HCT116 (cell line): Measurements from ENCODE around the gene DBNDD2. TPM values are rescaled to one million over a fixed set of nuclear protein-coding genes. Genes with fewer than 3 reads are reported as not detected.

ENCODE experiments used
- ATAC-seq: fragments of 200-7000 bp; cut with Tn5 transposase; 2 replicates; pipeline ENCODE4 v1.9.1; 2020; ENCODE audit warnings: mild to moderate bottlenecking, moderate library complexity
- BruUV-seq: library from RNA; stranded (reverse); fragments of 400-500 nt; replicated peaks from 2 replicates; lab custom pipeline; 2021; lab: Mats Ljungman, UMichigan
- CTCF ChIA-PET: fragments of 300-600 bp; sonication (Branson Sonifier 250); formaldehyde crosslinking; loops from one replicate; lab custom pipeline; 2021; ENCODE audit warnings: antibody characterized with exemption; lab: Charles Lee
- POLR2A ChIA-PET: fragments of 300-600, 350-600 bp; sonication (Branson Sonifier 250); formaldehyde crosslinking; loops from one replicate; lab custom pipeline; 2021; ENCODE audit warnings: antibody characterized with exemption; lab: Charles Lee
- RAD21 ChIA-PET, 2 experiments: fragments of 300-600 bp; sonication (Branson Sonifier 250); formaldehyde crosslinking; loops; one replicate each; lab custom pipeline; 2023; ENCODE audit warnings: low total read pairs in 2 of 2; ENCODE audit not compliant: uncharacterized antibody in 2 of 2, unreplicated experiment in 2 of 2, low non-redundant PET in 1 of 2; lab: Charles Lee
- DNase-seq: peaks from one replicate; pipeline ENCODE4 v3.0.0-alpha.2; 2010; ENCODE audit warnings: low read depth, low spot score
- H2AFZ ChIP-seq: fragments of 200-600 bp; shearing (Covaris generic), sonication (generic); 2 replicates; pipeline ENCODE4 v1.6.1; 2017; ENCODE audit warnings: low read depth, mixed run types, mixed read lengths, antibody characterized with exemption, low read length; ENCODE audit not compliant: poor library complexity, severe bottlenecking
- H3K27ac ChIP-seq: 2 replicates; pipeline ENCODE4 v1.5.1; 2012; ENCODE audit warnings: low read depth, low read length
- H3K27me3 ChIP-seq: fragments of 200-600 bp; sonication (generic); 2 replicates; pipeline ENCODE4 v1.6.1; 2016; ENCODE audit warnings: mixed run types, low read length, mixed read lengths; ENCODE audit not compliant: insufficient read depth
- H3K36me3 ChIP-seq, 2 experiments: fragments of 200-500 bp in 1 of 2; fragments of 200-600 bp in 1 of 2; sonication (Bioruptor generic) in 1 of 2; sonication (generic) in 1 of 2; 2 replicates each; pipeline versions ENCODE4 v1.5.1 to v1.6.1; 2014 to 2016; ENCODE audit warnings: low read length in 2 of 2, inconsistent platforms in 1 of 2, mixed read lengths in 1 of 2, mixed run types in 1 of 2; ENCODE audit not compliant: insufficient read depth in 2 of 2, control insufficient read depth in 1 of 2
- H3K4me1 ChIP-seq, 2 experiments: fragments of 200-600 bp in 1 of 2; sonication (generic) in 1 of 2; 2 replicates each; pipeline versions ENCODE4 v1.5.1 to v1.6.1; 2012 to 2017; ENCODE audit warnings: low read length in 2 of 2, inconsistent platforms in 1 of 2, mild to moderate bottlenecking in 1 of 2, mixed read lengths in 1 of 2, mixed run types in 1 of 2, moderate library complexity in 1 of 2; ENCODE audit not compliant: insufficient read depth in 2 of 2, control insufficient read depth in 1 of 2
- H3K4me2 ChIP-seq: fragments of 200-600 bp; sonication (generic); 2 replicates; pipeline ENCODE4 v1.6.1; 2017; ENCODE audit warnings: mixed run types, low read length, mixed read lengths
- H3K4me3 ChIP-seq, 2 experiments: fragments of 200-600 bp in 1 of 2; sonication (generic) in 1 of 2; replicated peaks in 1 of 2; 2 replicates each; pipeline ENCODE4 v1.5.1; 2011 to 2016; ENCODE audit warnings: low read length in 2 of 2, control low read depth in 1 of 2, low read depth in 1 of 2, mild to moderate bottlenecking in 1 of 2, mixed read lengths in 1 of 2, mixed run types in 1 of 2
- H3K79me2 ChIP-seq: fragments of 200-600 bp; sonication (generic); 2 replicates; pipeline ENCODE4 v1.6.1; 2017; ENCODE audit warnings: mild to moderate bottlenecking, mixed run types, low read length, moderate library complexity, mixed read lengths; ENCODE audit not compliant: insufficient read depth
- H3K9ac ChIP-seq: fragments of 200-600 bp; sonication (generic); 2 replicates; pipeline ENCODE4 v1.6.1; 2016; ENCODE audit warnings: low read length, mixed read lengths
- H3K9me2 ChIP-seq: fragments of 200-600 bp; sonication (generic), shearing (Covaris generic); 2 replicates; pipeline ENCODE4 v1.6.1; 2017; ENCODE audit warnings: mixed run types, mild to moderate bottlenecking, moderate library complexity; ENCODE audit not compliant: insufficient read depth
- H3K9me3 ChIP-seq, 2 experiments: fragments of 200-500 bp in 1 of 2; fragments of 200-600 bp in 1 of 2; sonication (Bioruptor generic) in 1 of 2; sonication (generic) in 1 of 2; 2 replicates each; pipeline ENCODE4 v1.6.1; 2014 to 2017; ENCODE audit warnings: low read length in 2 of 2, mixed read lengths in 2 of 2, inconsistent platforms in 1 of 2, low read depth in 1 of 2, mild to moderate bottlenecking in 1 of 2, mixed run types in 1 of 2, moderate library complexity in 1 of 2; ENCODE audit not compliant: control insufficient read depth in 1 of 2, insufficient read depth in 1 of 2
- H4K20me1 ChIP-seq: fragments of 200-600 bp; sonication (generic), shearing (Covaris generic); 2 replicates; pipeline ENCODE4 v1.6.1; 2017; ENCODE audit warnings: mixed run types, mild to moderate bottlenecking, moderate library complexity; ENCODE audit not compliant: insufficient read depth
- ELF1 ChIP-seq: IDR thresholded peaks from 2 replicates; pipeline ENCODE4 v1.6.1; 2012; ENCODE audit warnings: low read depth, borderline replicate concordance
- EZH2 ChIP-seq: fragments of 200-600 bp; sonication (generic); IDR thresholded peaks from 2 replicates; pipeline ENCODE4 v1.6.1; 2017; ENCODE audit warnings: antibody characterized with exemption, mixed run types
- JUND ChIP-seq: IDR thresholded peaks from 2 replicates; pipeline ENCODE4 v1.6.1; 2012
- POLR2AphosphoS5 ChIP-seq: IDR thresholded peaks from 2 replicates; pipeline ENCODE4 v1.6.1; 2011; ENCODE audit warnings: mild to moderate bottlenecking, low read depth, low read length, moderate library complexity
- RAD21 ChIP-seq: IDR thresholded peaks from 2 replicates; pipeline ENCODE4 v1.6.1; 2012; ENCODE audit warnings: low read depth, mild to moderate bottlenecking
- SIN3A ChIP-seq: IDR thresholded peaks from 2 replicates; pipeline ENCODE4 v1.6.1; 2012; ENCODE audit warnings: low read depth
- SP1 ChIP-seq: IDR thresholded peaks from 2 replicates; pipeline ENCODE4 v1.6.1; 2012; ENCODE audit warnings: low read depth
- SRF ChIP-seq: IDR thresholded peaks from 2 replicates; pipeline ENCODE4 v1.6.1; 2012; ENCODE audit warnings: low read depth
- TCF7L2 ChIP-seq: IDR thresholded peaks from 2 replicates; pipeline ENCODE4 v1.7.0; 2011; ENCODE audit warnings: borderline replicate concordance, inconsistent platforms; ENCODE audit not compliant: insufficient read depth, insufficient read length; ENCODE audit errors: extremely low read depth
- intact Hi-C: fragments of 100-400 bp; cut with micrococcal nuclease; formaldehyde crosslinking; loops from 2 replicates; pipeline ENCODE4 v1.10.0; 2022
- total RNA-seq: library from RNA; stranded (reverse); gene quantifications from one replicate; pipeline ENCODE4 v1.2.1, GENCODE V29; 2021; ENCODE audit not compliant: unreplicated experiment
- TF ChIP-seq, protein P1 (sequence below), 3 experiments: fragments of 200-600 bp in 1 of 3; sonication (generic) in 1 of 3; IDR thresholded peaks in 2 of 3; conservative IDR thresholded peaks in 1 of 3; 2 replicates each; pipeline ENCODE4 v1.5.1; 2012 to 2017; ENCODE audit warnings: low read depth in 2 of 3, low read length in 2 of 3, antibody characterized with exemption in 1 of 3, borderline replicate concordance in 1 of 3, control low read depth in 1 of 3, mild to moderate bottlenecking in 1 of 3, mixed read lengths in 1 of 3, mixed run types in 1 of 3, moderate library complexity in 1 of 3; ENCODE audit not compliant: insufficient read depth in 1 of 3
- TF ChIP-seq, protein P2 (sequence below): IDR thresholded peaks from 2 replicates; pipeline ENCODE4 v1.6.1; 2012
- TF ChIP-seq, protein P3 (sequence below): IDR thresholded peaks from 2 replicates; pipeline ENCODE4 v1.6.1; 2011; ENCODE audit warnings: mild to moderate bottlenecking, low read length, moderate library complexity; ENCODE audit not compliant: insufficient replicate concordance; ENCODE audit errors: extremely low read depth

The DBNDD2 gene
- total RNA-seq, 1 experiment from 2014 or later, result 44.2 TPM

DNA sequence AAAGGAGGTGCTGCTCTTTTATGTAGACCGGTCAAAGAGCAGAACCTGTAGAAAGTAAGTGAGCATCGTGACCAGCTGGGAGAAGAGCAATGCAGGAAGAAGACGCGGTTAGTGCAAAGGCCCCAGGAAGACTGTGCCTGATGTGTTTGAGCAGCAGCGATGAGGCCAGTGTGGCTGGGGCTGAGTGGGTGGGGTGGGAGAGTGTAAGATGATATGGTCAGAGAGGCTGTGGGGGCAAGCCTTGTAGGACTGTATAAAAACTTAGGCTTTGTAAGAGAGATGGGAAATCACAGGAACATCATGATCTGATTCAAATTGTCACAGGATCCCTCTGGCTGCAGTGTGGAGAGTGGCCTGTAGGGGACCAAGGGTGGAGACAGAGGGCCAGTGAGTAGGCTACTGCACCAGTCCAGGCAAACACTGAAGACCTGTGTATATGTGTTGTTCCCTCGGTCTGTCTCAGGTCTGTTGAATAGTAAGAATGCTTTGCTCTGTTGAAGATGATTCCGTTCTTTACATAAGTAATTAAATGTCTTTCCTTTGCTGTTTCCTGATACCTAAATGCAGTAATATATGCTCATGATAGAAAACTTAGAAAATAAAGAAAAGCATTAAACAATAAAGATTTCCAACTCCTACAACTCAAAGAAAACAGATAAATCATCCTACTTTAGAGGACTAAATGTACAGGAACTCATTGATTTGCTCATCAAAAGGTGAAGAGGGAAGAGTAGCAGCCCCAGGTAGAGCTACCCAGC, 37.9 kb downstream of the DBNDD2 start:
- POLR2A ChIA-PET, result no interaction called here
- H3K9me2 ChIP-seq, result no peaks in the 10 kb centered on the region
- DNase-seq, result peak; percentile 45
- ATAC-seq, result peak; percentile 94
- BruUV-seq, result no TSS peak
- H3K27ac ChIP-seq, result no peak overlapping the region
- no peak overlapping the region for H2AFZ ChIP-seq
- H3K9ac ChIP-seq, result no peak overlapping the region
- CTCF ChIA-PET, result interaction anchor here (0.7 to 4.4 kb wide), 8 partner anchors 9 to 325 kb away, joined by 3 to 27 read pairs (median 4); partner anchors contain the start of gene SYS1
- no peaks in the 10 kb centered on the region for H3K79me2 ChIP-seq
- H3K9me3 ChIP-seq, result no peaks in the 10 kb centered on the region
- H3K4me3 ChIP-seq, result no peak overlapping the region
- no peaks in the 10 kb centered on the region for H4K20me1 ChIP-seq
- intact Hi-C loops, result no loop called here
- no peaks in the 10 kb centered on the region; a peak in 1 of 4 replicates for H3K4me1 ChIP-seq
- TF ChIP-seq SIN3A (no peak), TCF7L2 (no peak), ELF1 (no peak), EZH2 (no peak), SRF (no peak), JUND (no peak), POLR2AphosphoS5 (no peak), RAD21 (0 out of 2 replicates have a peak, but pooled peaks have one; percentile 19), SP1 (no peak)
- TF ChIP-seq, protein P1, sequence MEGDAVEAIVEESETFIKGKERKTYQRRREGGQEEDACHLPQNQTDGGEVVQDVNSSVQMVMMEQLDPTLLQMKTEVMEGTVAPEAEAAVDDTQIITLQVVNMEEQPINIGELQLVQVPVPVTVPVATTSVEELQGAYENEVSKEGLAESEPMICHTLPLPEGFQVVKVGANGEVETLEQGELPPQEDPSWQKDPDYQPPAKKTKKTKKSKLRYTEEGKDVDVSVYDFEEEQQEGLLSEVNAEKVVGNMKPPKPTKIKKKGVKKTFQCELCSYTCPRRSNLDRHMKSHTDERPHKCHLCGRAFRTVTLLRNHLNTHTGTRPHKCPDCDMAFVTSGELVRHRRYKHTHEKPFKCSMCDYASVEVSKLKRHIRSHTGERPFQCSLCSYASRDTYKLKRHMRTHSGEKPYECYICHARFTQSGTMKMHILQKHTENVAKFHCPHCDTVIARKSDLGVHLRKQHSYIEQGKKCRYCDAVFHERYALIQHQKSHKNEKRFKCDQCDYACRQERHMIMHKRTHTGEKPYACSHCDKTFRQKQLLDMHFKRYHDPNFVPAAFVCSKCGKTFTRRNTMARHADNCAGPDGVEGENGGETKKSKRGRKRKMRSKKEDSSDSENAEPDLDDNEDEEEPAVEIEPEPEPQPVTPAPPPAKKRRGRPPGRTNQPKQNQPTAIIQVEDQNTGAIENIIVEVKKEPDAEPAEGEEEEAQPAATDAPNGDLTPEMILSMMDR (IDR thresholded peaks at IDR 0.05 in 2 of 3, conservative IDR thresholded peaks at IDR 0.05 in 1 of 3; ENCODE audit: borderline replicate concordance in 1 of 3, insufficient read depth in 1 of 3, low read depth in 2 of 3, low read length in 2 of 3), result peak; percentile 21 to 91 (median 78); a peak in 5 of 6 replicates
- TF ChIP-seq, protein P2, sequence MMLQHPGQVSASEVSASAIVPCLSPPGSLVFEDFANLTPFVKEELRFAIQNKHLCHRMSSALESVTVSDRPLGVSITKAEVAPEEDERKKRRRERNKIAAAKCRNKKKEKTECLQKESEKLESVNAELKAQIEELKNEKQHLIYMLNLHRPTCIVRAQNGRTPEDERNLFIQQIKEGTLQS, result no peak
- TF ChIP-seq, protein P3, sequence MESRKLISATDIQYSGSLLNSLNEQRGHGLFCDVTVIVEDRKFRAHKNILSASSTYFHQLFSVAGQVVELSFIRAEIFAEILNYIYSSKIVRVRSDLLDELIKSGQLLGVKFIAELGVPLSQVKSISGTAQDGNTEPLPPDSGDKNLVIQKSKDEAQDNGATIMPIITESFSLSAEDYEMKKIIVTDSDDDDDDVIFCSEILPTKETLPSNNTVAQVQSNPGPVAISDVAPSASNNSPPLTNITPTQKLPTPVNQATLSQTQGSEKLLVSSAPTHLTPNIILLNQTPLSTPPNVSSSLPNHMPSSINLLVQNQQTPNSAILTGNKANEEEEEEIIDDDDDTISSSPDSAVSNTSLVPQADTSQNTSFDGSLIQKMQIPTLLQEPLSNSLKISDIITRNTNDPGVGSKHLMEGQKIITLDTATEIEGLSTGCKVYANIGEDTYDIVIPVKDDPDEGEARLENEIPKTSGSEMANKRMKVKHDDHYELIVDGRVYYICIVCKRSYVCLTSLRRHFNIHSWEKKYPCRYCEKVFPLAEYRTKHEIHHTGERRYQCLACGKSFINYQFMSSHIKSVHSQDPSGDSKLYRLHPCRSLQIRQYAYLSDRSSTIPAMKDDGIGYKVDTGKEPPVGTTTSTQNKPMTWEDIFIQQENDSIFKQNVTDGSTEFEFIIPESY, result no peak
- RAD21 ChIA-PET, result no interaction called here
- no peak overlapping the region for H3K4me2 ChIP-seq
- H3K36me3 ChIP-seq, result no peaks in the 10 kb centered on the region
- H3K27me3 ChIP-seq, result no peaks in the 10 kb centered on the region
